ENCODE data around the gene NFE2L1.
"Not testable (repeated sequence)": the region's sequence is repeated elsewhere in the genome, so short reads cannot be mapped to it uniquely, and the experiment has no call there.

NFE2L1 gene

GRCh38 chr17:48048384-48049126 is 396 bp downstream of the NFE2L1 start:
- peak; percentile 87 for DNase-seq

GRCh38 chr17:48051283-48051682 is 3.1 kb downstream of the NFE2L1 start:
- no peak for DNase-seq

DNA sequence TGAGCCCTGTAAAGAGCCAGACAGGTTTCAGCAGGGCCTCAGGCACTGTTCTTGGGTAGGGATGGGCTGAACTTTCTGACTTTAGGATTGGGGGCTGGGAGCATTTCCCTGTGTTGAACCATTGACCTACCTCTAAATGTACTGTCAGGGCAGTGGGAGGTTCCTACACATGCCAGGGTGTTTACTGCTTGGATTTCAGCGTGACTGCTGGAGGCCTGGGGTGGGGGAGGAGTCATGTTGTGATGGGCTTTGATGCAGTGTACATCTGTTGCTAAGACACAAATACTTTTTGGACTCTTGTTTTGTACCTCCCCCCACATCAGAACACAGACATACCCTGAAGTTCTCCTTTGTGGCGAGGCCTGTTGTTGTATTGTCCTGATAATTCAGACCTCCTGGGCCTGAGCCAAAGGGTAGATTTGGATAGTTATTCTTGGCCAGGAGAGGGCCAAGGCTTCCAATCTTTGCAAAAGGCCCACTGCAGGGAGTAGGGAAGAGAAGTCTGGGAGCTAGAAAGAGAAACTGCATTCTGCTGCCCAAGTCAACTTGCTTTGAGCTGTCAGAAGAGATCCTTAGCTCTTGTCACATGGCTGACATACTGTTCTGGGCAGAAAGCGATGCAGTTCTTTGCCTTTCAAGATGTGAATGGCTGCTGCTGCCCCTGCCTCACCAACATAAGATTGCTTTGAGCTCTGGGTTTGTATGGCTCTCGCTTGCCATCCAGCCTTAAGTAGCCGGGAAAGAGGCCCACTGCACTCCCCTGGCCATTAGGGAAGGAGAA is 3.7 kb downstream of the NFE2L1 start:
- peak; percentile 28 for DNase-seq

DNA sequence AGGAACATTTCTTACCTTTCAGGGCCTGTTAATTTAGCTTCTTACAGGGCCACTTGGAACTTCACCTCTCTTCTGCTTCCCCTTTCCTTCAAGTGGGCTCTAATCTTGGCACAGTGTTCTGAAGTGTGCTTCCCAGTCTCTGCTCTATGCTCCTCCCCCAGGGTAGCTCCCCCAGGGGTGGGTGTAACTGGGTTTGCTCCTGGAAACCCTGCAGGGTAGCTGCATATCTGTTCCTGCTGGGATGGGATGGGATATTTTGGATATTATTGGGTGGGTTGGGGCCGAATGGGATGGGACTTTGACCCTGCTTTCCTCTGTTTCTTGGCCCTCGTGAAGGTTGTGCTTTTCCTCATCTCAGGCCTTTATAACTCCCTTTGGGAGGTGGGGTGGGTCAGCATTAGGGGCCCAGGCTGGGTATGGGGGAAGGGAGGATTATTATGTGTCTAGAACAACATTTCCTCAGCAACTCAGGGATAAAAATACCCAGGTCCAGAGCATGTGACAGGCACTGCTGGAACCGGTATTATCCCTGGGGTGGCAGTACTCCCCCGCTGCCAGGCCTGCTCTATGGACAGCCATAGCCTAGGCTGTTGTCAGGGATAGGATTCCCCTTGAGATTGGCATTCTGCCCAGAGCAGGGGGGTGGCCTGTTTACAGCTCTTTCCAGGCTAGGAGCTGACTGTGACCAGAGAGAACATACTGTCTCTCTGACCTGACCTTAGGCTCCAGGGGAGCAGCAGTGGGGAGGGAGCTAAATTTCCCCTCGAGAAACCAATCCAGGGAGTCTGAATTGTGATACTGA is 5.0 kb downstream of the NFE2L1 start:
- DNase-seq: peak; percentile 79

GRCh38 chr17:48053758-48054237 is 5.6 kb downstream of the NFE2L1 start:
- no peak for DNase-seq

DNA sequence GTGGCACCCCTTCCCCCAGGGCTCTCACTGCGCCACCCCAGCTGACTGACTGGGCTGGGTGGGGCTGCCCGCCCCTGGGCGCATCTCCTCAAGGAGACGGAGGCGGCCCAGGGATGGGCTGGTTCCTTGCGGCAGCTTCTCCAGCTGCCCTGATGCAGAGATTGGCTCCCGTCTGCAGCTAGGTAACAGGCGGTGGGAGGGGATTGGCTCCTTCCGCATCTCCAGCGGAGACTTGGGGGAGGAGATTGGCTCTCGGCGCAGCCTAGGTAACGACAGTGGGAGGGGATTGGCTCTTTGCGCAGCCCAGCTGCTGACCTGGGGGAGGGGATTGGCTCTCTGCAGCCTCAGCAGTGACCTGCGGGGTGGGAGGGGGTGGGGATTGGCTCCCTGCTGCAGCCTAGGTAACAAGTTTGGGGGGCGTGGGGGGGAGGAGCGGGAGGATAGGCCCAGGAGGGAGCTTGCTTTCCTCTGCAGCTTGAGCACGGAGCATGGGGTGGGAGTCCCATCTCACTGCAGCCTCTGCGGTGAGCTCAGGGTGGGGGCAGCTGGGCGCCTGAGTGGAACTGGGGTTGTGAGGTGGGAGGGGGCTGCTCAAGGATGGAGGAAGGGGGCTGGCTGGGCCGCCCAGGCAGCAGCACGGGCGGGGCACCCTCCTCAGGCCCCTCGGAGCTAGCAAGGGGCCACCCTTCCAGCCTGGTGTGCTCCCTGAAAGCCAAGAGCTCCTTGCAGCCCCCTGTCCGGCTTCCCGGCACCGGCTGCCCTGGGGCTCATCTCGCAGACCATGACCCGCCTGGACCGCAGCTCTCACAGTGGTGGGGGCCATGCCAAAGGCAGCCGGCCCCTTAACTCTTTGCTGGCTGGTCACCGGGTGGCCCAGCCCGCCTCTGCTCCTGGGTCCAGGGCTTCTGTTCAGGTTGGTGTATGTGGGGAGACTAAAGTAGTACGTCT is 6.4 kb downstream of the NFE2L1 start:
- DNase-seq: peak; percentile 99

DNA sequence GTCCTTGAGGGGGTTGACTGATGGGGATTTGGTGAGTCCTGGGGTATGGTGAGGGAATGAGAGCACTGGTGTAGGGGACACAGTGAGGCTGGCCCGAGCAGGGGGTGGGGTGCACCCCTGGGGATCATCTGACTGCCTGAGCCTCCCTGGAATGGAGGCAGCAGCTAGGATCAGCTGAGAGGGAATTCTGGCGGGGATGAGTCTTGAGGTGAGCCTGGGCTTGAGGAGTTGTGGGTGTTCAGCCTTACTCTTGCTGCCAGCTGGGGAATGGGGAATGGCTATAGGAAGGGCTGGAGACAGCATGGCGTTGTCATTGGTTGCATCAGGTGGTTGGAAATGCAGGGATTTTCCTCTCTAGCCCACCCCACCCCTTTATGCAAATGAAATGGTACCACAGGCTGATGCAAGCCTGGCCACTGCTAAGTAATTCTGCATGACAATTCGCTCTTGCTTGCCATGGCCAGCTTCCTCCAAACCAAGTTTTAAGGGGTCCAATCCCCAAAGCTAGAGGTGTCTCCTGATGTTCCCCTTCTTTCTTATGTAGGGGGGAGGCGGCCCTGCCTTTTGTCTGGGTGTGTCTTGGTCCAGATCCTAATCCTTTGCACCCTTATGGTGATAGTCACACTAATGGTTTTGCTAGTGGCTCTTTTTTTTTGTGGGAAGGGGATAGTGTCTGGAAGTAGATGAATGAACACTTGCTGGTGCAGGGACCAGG is 7.5 kb downstream of the NFE2L1 start:
- DNase-seq: peak; percentile 59

GRCh38 chr17:48056246-48056745 is 8.1 kb downstream of the NFE2L1 start:
- no peak for DNase-seq

DNA sequence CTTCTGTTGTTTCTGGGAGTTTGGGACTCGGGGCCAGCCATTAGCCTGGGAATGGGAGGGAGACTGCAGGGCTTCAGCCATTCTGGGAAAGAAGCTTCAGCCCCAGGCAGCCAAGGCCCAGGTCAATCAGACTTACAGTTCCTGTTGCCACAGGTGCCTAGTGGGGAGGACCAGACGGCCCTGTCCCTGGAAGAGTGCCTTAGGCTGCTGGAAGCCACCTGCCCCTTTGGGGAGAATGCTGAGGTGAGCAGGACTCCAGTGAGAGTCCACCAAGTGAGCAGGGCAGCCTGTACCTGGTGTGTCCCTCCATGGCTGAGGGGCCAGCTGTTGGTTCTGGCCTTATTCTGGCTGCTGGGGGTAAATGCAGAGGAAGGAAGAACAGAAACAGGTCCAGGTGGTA is 8.7 kb downstream of the NFE2L1 start:
- no peak for DNase-seq

- no peak for DNase-seq
These were observed 9.5 kb downstream of the NFE2L1 start for GRCh38 chr17:48057626-48058025.

GRCh38 chr17:48058393-48059124 is 10.4 kb downstream of the NFE2L1 start:
- no peak for DNase-seq

DNA sequence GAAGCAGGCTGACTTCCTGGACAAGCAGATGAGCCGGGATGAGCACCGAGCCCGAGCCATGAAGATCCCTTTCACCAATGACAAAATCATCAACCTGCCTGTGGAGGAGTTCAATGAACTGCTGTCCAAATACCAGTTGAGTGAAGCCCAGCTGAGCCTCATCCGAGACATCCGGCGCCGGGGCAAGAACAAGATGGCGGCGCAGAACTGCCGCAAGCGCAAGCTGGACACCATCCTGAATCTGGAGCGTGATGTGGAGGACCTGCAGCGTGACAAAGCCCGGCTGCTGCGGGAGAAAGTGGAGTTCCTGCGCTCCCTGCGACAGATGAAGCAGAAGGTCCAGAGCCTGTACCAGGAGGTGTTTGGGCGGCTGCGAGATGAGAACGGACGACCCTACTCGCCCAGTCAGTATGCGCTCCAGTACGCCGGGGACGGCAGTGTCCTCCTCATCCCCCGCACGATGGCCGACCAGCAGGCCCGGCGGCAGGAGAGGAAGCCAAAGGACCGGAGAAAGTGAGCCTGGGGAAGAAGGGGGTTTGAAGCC is 11.0 kb downstream of the NFE2L1 start:
- DNase-seq: no peak

GRCh38 chr17:48060249-48060648 is 12.1 kb downstream of the NFE2L1 start:
- DNase-seq: no peak

- peak; percentile 84 for DNase-seq
These were observed 14.1 kb downstream of the NFE2L1 start for GRCh38 chr17:48062273-48062672.

GRCh38 chr17:48064638-48065037 is 16.5 kb downstream of the NFE2L1 start:
- DNase-seq: no peak

DNA sequence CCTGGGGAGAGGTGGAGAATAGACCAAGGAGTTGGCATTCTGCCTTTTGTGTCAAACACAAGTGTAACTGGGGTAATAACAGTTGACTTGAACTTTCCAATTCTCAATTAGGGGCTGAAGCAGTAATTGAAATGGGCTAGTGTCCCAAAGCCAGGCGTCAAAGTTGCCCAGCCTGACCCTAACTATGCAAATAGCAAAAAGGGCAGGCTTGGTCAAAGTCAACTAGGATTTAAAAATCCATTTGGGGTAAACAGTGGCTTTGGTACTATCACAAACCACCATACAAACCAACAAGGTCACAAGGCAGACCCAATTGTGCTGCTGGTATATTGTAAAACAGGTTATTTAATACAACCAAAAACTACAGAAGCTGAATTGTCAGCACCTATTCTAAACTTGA is 18.0 kb downstream of the NFE2L1 start:
- DNase-seq: no peak

- peak; percentile 23 for DNase-seq
These were observed 18.5 kb downstream of the NFE2L1 start for GRCh38 chr17:48066656-48067055.

DNA sequence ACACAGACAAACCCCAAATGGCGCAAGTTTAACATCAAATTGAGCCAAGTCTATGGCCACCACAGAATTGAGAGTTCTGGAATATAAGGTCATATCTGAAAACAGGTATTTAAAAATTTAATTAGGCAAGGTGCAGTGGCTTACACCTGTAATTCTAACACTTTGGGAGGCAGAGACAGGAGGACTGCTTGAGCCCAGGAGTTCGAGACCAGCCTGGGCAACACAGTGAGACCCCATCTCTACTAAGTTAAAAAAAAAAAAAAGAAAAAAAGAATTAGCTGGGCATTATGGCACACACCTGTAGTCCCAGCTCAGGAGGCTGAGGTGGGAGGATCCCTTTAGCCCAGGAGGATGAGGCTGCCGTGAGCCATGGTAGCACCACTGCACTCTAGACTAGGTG is 19.1 kb downstream of the NFE2L1 start:
- no peak for DNase-seq

DNA sequence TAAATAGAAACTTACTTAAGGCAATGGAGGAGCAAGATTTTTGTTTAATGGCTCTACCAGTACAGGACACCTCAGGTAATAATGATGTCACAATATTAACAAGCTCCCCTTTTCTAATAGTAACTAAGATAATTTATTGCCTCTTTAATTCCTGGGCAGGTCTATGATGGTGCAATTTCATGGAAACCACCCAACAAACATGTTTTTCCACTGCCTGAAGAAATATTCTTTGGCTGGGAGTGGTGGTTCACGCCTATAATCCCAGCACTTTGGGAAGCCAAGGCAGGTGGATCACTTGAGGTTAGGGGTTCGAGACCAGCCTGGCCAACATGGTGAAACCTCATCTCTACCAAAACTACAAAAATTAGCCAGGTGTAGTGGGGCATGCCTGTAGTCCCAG is 19.6 kb downstream of the NFE2L1 start:
- not testable (repeated sequence) for DNase-seq

GRCh38 chr17:48068491-48068961 is 20.4 kb downstream of the NFE2L1 start:
- DNase-seq: peak; percentile 49
